T-helper 2 cell (primary cell): ENCODE data around the gene TIMM50.
"Not testable (repeated sequence)": the region's sequence is repeated elsewhere in the genome, so short reads cannot be mapped to it uniquely, and the experiment has no call there.

ENCODE experiments used
- DNase-seq, 5 experiments: peaks; one replicate each; pipeline versions ENCODE4 v3.0.0 to v3.0.0-alpha.2; 2012 to 2022
- total RNA-seq, 2 donors: gene quantifications; one replicate each; lab custom pipeline; 2026; lab: John Stamatoyannopoulos, UW

TIMM50 gene
- total RNA-seq, result 26.0 to 38.3 reads per million in 2 donors

GRCh38 chr19:39480337-39481228, at the start of gene TIMM50:
TIMM50 (plus strand) TSS chr19:39480838; CDS start chr19:39480854, 16 bp downstream.
- DNase-seq, result peak; percentile 90 to 98 (median 96)

GRCh38 chr19:39432677-39433025, 48.0 kb upstream of the TIMM50 start:
- DNase-seq, result no peak

GRCh38 chr19:39433480-39434079, 47.1 kb upstream of the TIMM50 start:
- no peak for DNase-seq

GRCh38 chr19:39434123-39435076, 46.2 kb upstream of the TIMM50 start:
- DNase-seq, result no peak

GRCh38 chr19:39435499-39436349, 44.9 kb upstream of the TIMM50 start, which contains the start of gene RPS16:
RPS16 (minus strand) TSS chr19:39435949; CDS start chr19:39435895, 54 bp downstream.
- peak; percentile 98 to 99 (median 99) for DNase-seq

- DNase-seq, result no peak
These were observed 44.3 kb upstream of the TIMM50 start for GRCh38 chr19:39436350-39436716.

GRCh38 chr19:39438270-39438934, 42.2 kb upstream of the TIMM50 start:
- no peak for DNase-seq

GRCh38 chr19:39444598-39445195, 35.9 kb upstream of the TIMM50 start:
- peak in 1 of 5 experiments; percentile 26 for DNase-seq

- DNase-seq, result peak; percentile 91 to 100 (median 98)
These were observed 35.2 kb upstream of the TIMM50 start, which contains the start of gene SUPT5H for GRCh38 chr19:39445196-39446111. SUPT5H (plus strand) TSS chr19:39445582; CDS start chr19:39445891, 309 bp downstream.

GRCh38 chr19:39446365-39447084, 34.1 kb upstream of the TIMM50 start:
- no peak for DNase-seq

GRCh38 chr19:39448271-39448670, 32.4 kb upstream of the TIMM50 start:
- no peak for DNase-seq

- DNase-seq, result peak in 1 of 5 experiments; percentile 41
These were observed 31.4 kb upstream of the TIMM50 start for GRCh38 chr19:39449116-39449797.

GRCh38 chr19:39451257-39451656, 29.4 kb upstream of the TIMM50 start:
- not testable (repeated sequence) for DNase-seq

- no peak for DNase-seq
These were observed 17.2 kb upstream of the TIMM50 start for GRCh38 chr19:39463403-39463802.

GRCh38 chr19:39465956-39466747, 14.5 kb upstream of the TIMM50 start:
- DNase-seq, result no peak

GRCh38 chr19:39467941-39468340, 12.7 kb upstream of the TIMM50 start:
- no peak for DNase-seq

- no peak for DNase-seq
These were observed 11.6 kb upstream of the TIMM50 start for GRCh38 chr19:39469036-39469435.
